Stimulated activated CD4-positive, alpha-beta T cell treated with anti-CD3 and anti-CD28 coated beads, Interleukin-4, amount 100 ng/mL, for 48 hours (primary cell): ENCODE results near the gene RAD21L1.

Source experiments
- DNase-seq, 2 donors: peaks; one replicate each; pipeline ENCODE4 v3.0.0-alpha.2; 2020; ENCODE audit warnings: low read depth in 2 of 2

The RAD21L1 gene

GRCh38 chr20:1272368-1273100 is 46.7 kb downstream of the RAD21L1 start:
- DNase-seq, result no peak

GRCh38 chr20:1273366-1273765 is 47.5 kb downstream of the RAD21L1 start:
- DNase-seq, result no peak

GRCh38 chr20:1274485-1275311 is 48.9 kb downstream of the RAD21L1 start:
- DNase-seq, result no peak

- no peak for DNase-seq
Observed at GRCh38 chr20:1275919-1276318, 50.1 kb downstream of the RAD21L1 start.

GRCh38 chr20:1277529-1278322 is 51.9 kb downstream of the RAD21L1 start:
- DNase-seq, result no peak

GRCh38 chr20:1278993-1279392 is 53.1 kb downstream of the RAD21L1 start:
- no peak for DNase-seq

GRCh38 chr20:1280195-1281102 is 54.6 kb downstream of the RAD21L1 start:
- DNase-seq, result no peak

GRCh38 chr20:1281279-1282057 is 55.6 kb downstream of the RAD21L1 start:
- DNase-seq, result no peak

GRCh38 chr20:1282966-1283365 is 57.1 kb downstream of the RAD21L1 start:
- DNase-seq, result no peak

GRCh38 chr20:1283522-1284510 is 58.0 kb downstream of the RAD21L1 start:
- DNase-seq, result no peak

- no peak for DNase-seq
Observed at GRCh38 chr20:1286267-1287024, 60.6 kb downstream of the RAD21L1 start.

GRCh38 chr20:1287306-1287705 is 61.5 kb downstream of the RAD21L1 start:
- DNase-seq, result no peak

- no peak for DNase-seq
Observed at GRCh38 chr20:1287787-1288569, 62.1 kb downstream of the RAD21L1 start.

GRCh38 chr20:1291191-1291741 is 65.4 kb downstream of the RAD21L1 start:
- DNase-seq, result no peak

GRCh38 chr20:1292620-1293019 is 66.8 kb downstream of the RAD21L1 start:
- no peak for DNase-seq

GRCh38 chr20:1293641-1294379 is 68.0 kb downstream of the RAD21L1 start:
- DNase-seq, result no peak

- no peak for DNase-seq
Observed at GRCh38 chr20:1294497-1294896, 68.7 kb downstream of the RAD21L1 start.
